GM23338 (cell line): ENCODE data around the gene NOVA1. TPM values are rescaled to one million over a fixed set of nuclear protein-coding genes. Genes with fewer than 3 reads are reported as not detected.

Source experiments
- ATAC-seq: fragments of 200-7000 bp; cut with Tn5 transposase; 3 replicates; pipeline ENCODE4 v1.9.1; 2020
- DNase-seq: peaks from one replicate; pipeline ENCODE4 v3.0.0-alpha.2; 2015; ENCODE audit warnings: low spot score
- H2AFZ ChIP-seq: fragments of 200-600 bp; sonication (generic); 2 replicates; pipeline ENCODE4 v1.8.0; 2016; ENCODE audit warnings: antibody characterized with exemption, mild to moderate bottlenecking, moderate library complexity
- H3F3A ChIP-seq: fragments of 200-600 bp; sonication (generic); replicated peaks from 2 replicates; pipeline ENCODE4 v1.8.0; 2017; ENCODE audit warnings: antibody characterized with exemption, mixed run types, low read depth
- H3K27ac ChIP-seq: fragments of 200-600 bp; sonication (generic); 2 replicates; pipeline ENCODE4 v1.6.1; 2016; ENCODE audit warnings: low read depth
- H3K27me3 ChIP-seq: fragments of 200-600 bp; sonication (generic); 2 replicates; pipeline ENCODE4 v1.8.0; 2016; ENCODE audit warnings: mild to moderate bottlenecking, mixed run types, moderate library complexity; ENCODE audit not compliant: insufficient read depth
- H3K36me3 ChIP-seq: fragments of 200-600 bp; sonication (generic); 2 replicates; pipeline ENCODE4 v1.8.0; 2016; ENCODE audit warnings: mild to moderate bottlenecking; ENCODE audit not compliant: insufficient read depth
- H3K4me1 ChIP-seq: fragments of 200-600 bp; sonication (generic); 2 replicates; pipeline ENCODE4 v1.8.0; 2016; ENCODE audit warnings: mild to moderate bottlenecking, moderate library complexity; ENCODE audit not compliant: insufficient read depth
- H3K4me2 ChIP-seq: fragments of 200-600 bp; sonication (generic); 2 replicates; pipeline ENCODE4 v1.7.1; 2017; ENCODE audit warnings: mixed run types
- H3K4me3 ChIP-seq: fragments of 200-600 bp; sonication (generic); 2 replicates; pipeline ENCODE4 v1.6.1; 2016; ENCODE audit warnings: mixed run types
- H3K79me2 ChIP-seq: fragments of 200-600 bp; sonication (generic); replicated peaks from 2 replicates; pipeline ENCODE4 v1.8.0; 2017; ENCODE audit warnings: mild to moderate bottlenecking; ENCODE audit not compliant: insufficient read depth
- H3K9me2 ChIP-seq: fragments of 200-600 bp; sonication (generic); 2 replicates; pipeline ENCODE4 v1.8.0; 2017; ENCODE audit not compliant: insufficient read depth
- H4K20me1 ChIP-seq: fragments of 200-600 bp; sonication (generic); replicated peaks from 2 replicates; pipeline ENCODE4 v1.8.0; 2017; ENCODE audit warnings: mild to moderate bottlenecking; ENCODE audit not compliant: insufficient read depth
- H3K27ac Mint-ChIP-seq: 2 replicates; pipeline ENCODE4 v1.8.0; 2020; ENCODE audit warnings: inconsistent platforms, mild to moderate bottlenecking, moderate library complexity, mixed read lengths
- H3K27me3 Mint-ChIP-seq: 3 replicates; pipeline ENCODE4 v1.8.0; 2022; ENCODE audit warnings: low read depth, mild to moderate bottlenecking, moderate library complexity, mixed read lengths, inconsistent platforms; ENCODE audit not compliant: insufficient read depth, poor library complexity
- H3K36me3 Mint-ChIP-seq: 3 replicates; pipeline ENCODE4 v1.8.0; 2021; ENCODE audit warnings: low read depth, mild to moderate bottlenecking, inconsistent platforms, moderate library complexity, mixed read lengths
- H3K4me1 Mint-ChIP-seq: 3 replicates; pipeline ENCODE4 v1.8.0; 2020; ENCODE audit warnings: mild to moderate bottlenecking, inconsistent platforms, mixed read lengths
- H3K4me3 Mint-ChIP-seq: 3 replicates; pipeline ENCODE4 v1.8.0; 2021; ENCODE audit warnings: moderate library complexity, mild to moderate bottlenecking, inconsistent platforms, mixed read lengths
- H3K9me3 Mint-ChIP-seq: 3 replicates; pipeline ENCODE4 v1.8.0; 2020; ENCODE audit warnings: moderate library complexity, mild to moderate bottlenecking, inconsistent platforms, mixed read lengths
- CTCF ChIP-seq, 2 experiments: fragments of 200-600 bp in 1 of 2; sonication (generic) in 1 of 2; conservative IDR thresholded peaks; 2 replicates each; pipeline versions ENCODE4 v1.5.1 to v1.6.1; 2016 to 2017; ENCODE audit warnings: antibody characterized with exemption in 2 of 2, low read depth in 2 of 2, mild to moderate bottlenecking in 2 of 2, moderate library complexity in 1 of 2
- EZH2 ChIP-seq: fragments of 200-600 bp; sonication (generic); IDR thresholded peaks from one replicate; pipeline ENCODE4 v1.8.0; 2017; ENCODE audit warnings: antibody characterized with exemption, mild to moderate bottlenecking, low read depth; ENCODE audit not compliant: unreplicated experiment
- EZH2phosphoT487 ChIP-seq: fragments of 200-600 bp; sonication (generic); IDR thresholded peaks from one replicate; pipeline ENCODE4 v1.8.1; 2018; ENCODE audit warnings: antibody characterized with exemption; ENCODE audit not compliant: unreplicated experiment
- JUNB ChIP-seq: IDR thresholded peaks from one replicate; pipeline ENCODE4 v1.6.1; 2016; ENCODE audit warnings: antibody characterized with exemption; ENCODE audit not compliant: unreplicated experiment
- POLR2AphosphoS5 ChIP-seq: IDR thresholded peaks from 2 replicates; pipeline ENCODE4 v1.6.1; 2016; ENCODE audit warnings: antibody characterized with exemption, low read depth
- STAT1 ChIP-seq: IDR thresholded peaks from one replicate; pipeline ENCODE4 v1.6.1; 2016; ENCODE audit warnings: antibody characterized with exemption; ENCODE audit not compliant: unreplicated experiment
- ZNF331 ChIP-seq: fragments of 250-450 bp; sonication (Bioruptor Pico); IDR thresholded peaks from 2 replicates; pipeline ENCODE4 v1.5.0; 2020; ENCODE audit warnings: low read depth, mild to moderate bottlenecking, moderate library complexity
- polyA plus RNA-seq: library from polyadenylated mRNA; unstranded; fragments of >200 nt; fragmentation: Nextera tagmentation; extraction: Ambion mirVana; gene quantifications from 2 replicates; pipeline ENCODE4 v1.2.1, GENCODE V29; 2016
- total RNA-seq: library from RNA; depleted of rRNA; stranded (reverse); fragments of >200 nt; shearing (Covaris generic); gene quantifications from 2 replicates; pipeline ENCODE4 v1.2.3, GENCODE V29; 2014
- TF ChIP-seq, protein P1 (sequence below): fragments of 250-450 bp; sonication (Bioruptor Pico); IDR thresholded peaks from 2 replicates; pipeline ENCODE4 v1.5.0; 2020; ENCODE audit warnings: mild to moderate bottlenecking, moderate library complexity
- TF ChIP-seq, protein P2 (sequence below): IDR thresholded peaks from 2 replicates; pipeline ENCODE4 v1.6.1; 2016; ENCODE audit warnings: antibody characterized with exemption

NOVA1 gene
- total and polyA plus RNA-seq, 2 experiments from 2014 or later = 8.1 to 11.6 TPM

DNA sequence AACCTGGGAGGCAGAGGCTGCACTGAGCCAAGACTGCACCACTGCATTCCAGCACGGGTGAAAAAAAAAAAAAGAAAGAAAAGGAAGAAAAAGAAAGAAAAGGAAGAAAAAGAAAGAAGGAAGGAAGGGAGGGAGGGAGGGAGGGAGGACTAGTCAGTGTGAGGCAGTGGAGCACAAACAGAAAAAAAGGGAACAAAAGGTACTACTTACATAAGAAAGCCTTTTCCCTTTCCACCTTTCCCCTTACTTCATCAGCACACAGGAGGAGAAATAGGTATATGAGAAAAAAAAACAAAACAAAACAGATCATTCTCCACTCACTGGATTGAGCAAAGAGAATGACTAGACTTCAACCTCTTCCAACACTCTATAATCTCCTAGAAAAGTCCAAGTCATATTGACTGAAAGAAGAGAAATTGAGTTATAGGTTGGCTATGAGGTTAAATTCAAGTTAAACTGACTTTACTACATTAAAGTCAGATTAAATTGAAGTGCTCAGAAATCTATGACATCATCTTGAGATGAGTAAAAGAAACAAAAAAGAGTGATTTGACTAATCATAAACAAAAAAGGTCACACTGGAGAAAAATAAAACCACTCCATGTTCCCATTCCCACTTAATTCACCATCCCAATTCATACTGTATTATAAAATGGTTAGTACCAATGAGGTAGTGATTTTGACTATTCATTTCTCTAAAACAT, 43.6 kb downstream of the NOVA1 start:
- H3K27me3 ChIP-seq = no peaks in the 10 kb centered on the region
- H3K4me3 ChIP-seq = no peak overlapping the region
- Mint-ChIP-seq H3K4me1 (peaks cover 15% of the 10 kb centered on the region), H3K27ac (peak overlapping the region; percentile 86), H3K27me3 (no peaks in the 10 kb centered on the region), H3K36me3 (no peaks in the 10 kb centered on the region), H3K4me3 (no peak overlapping the region), H3K9me3 (no peaks in the 10 kb centered on the region)
- peaks cover 17% of the 10 kb centered on the region for H3K4me1 ChIP-seq
- H3K79me2 ChIP-seq = no peaks in the 10 kb centered on the region
- ATAC-seq (peak; percentile 82), DNase-seq (peak; percentile 56)
- no peaks in the 10 kb centered on the region for H3K36me3 ChIP-seq
- peak overlapping the region; percentile 56; the same call in 1 of the 2 replicates for H3K27ac ChIP-seq
- H3K9me2 ChIP-seq = no peaks in the 10 kb centered on the region
- no peaks in the 10 kb centered on the region for H4K20me1 ChIP-seq
- no peaks in the 10 kb centered on the region for H3F3A ChIP-seq
- peak overlapping the region; percentile 42; the same call in 1 of the 2 replicates for H3K4me2 ChIP-seq
- no peak overlapping the region for H2AFZ ChIP-seq
- TF ChIP-seq STAT1 = no peak
- no peak for TF ChIP-seq EZH2
- TF ChIP-seq, protein P1, sequence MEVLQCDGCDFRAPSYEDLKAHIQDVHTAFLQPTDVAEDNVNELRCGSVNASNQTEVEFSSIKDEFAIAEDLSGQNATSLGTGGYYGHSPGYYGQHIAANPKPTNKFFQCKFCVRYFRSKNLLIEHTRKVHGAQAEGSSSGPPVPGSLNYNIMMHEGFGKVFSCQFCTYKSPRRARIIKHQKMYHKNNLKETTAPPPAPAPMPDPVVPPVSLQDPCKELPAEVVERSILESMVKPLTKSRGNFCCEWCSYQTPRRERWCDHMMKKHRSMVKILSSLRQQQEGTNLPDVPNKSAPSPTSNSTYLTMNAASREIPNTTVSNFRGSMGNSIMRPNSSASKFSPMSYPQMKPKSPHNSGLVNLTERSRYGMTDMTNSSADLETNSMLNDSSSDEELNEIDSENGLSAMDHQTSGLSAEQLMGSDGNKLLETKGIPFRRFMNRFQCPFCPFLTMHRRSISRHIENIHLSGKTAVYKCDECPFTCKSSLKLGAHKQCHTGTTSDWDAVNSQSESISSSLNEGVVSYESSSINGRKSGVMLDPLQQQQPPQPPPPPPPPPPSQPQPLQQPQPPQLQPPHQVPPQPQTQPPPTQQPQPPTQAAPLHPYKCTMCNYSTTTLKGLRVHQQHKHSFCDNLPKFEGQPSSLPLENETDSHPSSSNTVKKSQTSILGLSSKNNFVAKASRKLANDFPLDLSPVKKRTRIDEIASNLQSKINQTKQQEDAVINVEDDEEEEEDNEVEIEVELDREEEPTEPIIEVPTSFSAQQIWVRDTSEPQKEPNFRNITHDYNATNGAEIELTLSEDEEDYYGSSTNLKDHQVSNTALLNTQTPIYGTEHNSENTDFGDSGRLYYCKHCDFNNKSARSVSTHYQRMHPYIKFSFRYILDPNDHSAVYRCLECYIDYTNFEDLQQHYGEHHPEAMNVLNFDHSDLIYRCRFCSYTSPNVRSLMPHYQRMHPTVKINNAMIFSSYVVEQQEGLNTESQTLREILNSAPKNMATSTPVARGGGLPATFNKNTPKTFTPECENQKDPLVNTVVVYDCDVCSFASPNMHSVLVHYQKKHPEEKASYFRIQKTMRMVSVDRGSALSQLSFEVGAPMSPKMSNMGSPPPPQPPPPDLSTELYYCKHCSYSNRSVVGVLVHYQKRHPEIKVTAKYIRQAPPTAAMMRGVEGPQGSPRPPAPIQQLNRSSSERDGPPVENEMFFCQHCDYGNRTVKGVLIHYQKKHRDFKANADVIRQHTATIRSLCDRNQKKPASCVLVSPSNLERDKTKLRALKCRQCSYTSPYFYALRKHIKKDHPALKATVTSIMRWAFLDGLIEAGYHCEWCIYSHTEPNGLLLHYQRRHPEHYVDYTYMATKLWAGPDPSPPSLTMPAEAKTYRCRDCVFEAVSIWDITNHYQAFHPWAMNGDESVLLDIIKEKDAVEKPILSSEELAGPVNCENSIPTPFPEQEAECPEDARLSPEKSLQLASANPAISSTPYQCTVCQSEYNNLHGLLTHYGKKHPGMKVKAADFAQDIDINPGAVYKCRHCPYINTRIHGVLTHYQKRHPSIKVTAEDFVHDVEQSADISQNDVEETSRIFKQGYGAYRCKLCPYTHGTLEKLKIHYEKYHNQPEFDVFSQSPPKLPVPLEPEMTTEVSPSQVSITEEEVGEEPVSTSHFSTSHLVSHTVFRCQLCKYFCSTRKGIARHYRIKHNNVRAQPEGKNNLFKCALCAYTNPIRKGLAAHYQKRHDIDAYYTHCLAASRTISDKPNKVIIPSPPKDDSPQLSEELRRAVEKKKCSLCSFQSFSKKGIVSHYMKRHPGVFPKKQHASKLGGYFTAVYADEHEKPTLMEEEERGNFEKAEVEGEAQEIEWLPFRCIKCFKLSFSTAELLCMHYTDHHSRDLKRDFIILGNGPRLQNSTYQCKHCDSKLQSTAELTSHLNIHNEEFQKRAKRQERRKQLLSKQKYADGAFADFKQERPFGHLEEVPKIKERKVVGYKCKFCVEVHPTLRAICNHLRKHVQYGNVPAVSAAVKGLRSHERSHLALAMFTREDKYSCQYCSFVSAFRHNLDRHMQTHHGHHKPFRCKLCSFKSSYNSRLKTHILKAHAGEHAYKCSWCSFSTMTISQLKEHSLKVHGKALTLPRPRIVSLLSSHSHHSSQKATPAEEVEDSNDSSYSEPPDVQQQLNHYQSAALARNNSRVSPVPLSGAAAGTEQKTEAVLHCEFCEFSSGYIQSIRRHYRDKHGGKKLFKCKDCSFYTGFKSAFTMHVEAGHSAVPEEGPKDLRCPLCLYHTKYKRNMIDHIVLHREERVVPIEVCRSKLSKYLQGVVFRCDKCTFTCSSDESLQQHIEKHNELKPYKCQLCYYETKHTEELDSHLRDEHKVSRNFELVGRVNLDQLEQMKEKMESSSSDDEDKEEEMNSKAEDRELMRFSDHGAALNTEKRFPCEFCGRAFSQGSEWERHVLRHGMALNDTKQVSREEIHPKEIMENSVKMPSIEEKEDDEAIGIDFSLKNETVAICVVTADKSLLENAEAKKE = no peak
- TF ChIP-seq, protein P2, sequence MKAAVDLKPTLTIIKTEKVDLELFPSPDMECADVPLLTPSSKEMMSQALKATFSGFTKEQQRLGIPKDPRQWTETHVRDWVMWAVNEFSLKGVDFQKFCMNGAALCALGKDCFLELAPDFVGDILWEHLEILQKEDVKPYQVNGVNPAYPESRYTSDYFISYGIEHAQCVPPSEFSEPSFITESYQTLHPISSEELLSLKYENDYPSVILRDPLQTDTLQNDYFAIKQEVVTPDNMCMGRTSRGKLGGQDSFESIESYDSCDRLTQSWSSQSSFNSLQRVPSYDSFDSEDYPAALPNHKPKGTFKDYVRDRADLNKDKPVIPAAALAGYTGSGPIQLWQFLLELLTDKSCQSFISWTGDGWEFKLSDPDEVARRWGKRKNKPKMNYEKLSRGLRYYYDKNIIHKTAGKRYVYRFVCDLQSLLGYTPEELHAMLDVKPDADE = no peak
- TF ChIP-seq POLR2AphosphoS5 = no peak
- no peak for TF ChIP-seq CTCF (conservative IDR thresholded peaks at IDR 0.05; ENCODE audit: low read depth in 2 of 2)
- TF ChIP-seq ZNF331 = no peak
- no peak for TF ChIP-seq JUNB
- TF ChIP-seq EZH2phosphoT487 = no peak
